PC-9 (cell line): ENCODE data around the gene GUCA1A. TPM values are rescaled to one million over a fixed set of nuclear protein-coding genes. Genes with fewer than 3 reads are reported as not detected.

Experiments used
- BruUV-seq: library from RNA; stranded (reverse); fragments of 400-500 nt; replicated peaks from 2 replicates; lab custom pipeline; 2021; lab: Mats Ljungman, UMichigan
- CTCF ChIA-PET: fragments of 300-600 bp; sonication (Branson Sonifier 250); formaldehyde crosslinking; loops from one replicate; lab custom pipeline; 2022; ENCODE audit warnings: antibody characterized with exemption; lab: Charles Lee
- POLR2A ChIA-PET: fragments of 300-600 bp; sonication (Branson Sonifier 250); formaldehyde crosslinking; loops from one replicate; lab custom pipeline; 2022; ENCODE audit warnings: antibody characterized with exemption; ENCODE audit not compliant: unreplicated experiment; lab: Charles Lee
- DNase-seq, 2 experiments: peaks; one replicate each; pipeline versions ENCODE4 v3.0.0 to v3.0.0-alpha.2; 2015 to 2022; ENCODE audit warnings: mixed read lengths in 1 of 2
- H2AFZ ChIP-seq: fragments of 200-600 bp; sonication (generic); 2 replicates; pipeline ENCODE4 v1.8.1; 2017; ENCODE audit warnings: antibody characterized with exemption
- H3F3A ChIP-seq: fragments of 200-600 bp; sonication (generic); 2 replicates; pipeline ENCODE4 v1.8.1; 2017; ENCODE audit warnings: antibody characterized with exemption, mild to moderate bottlenecking, low read depth; ENCODE audit not compliant: insufficient read depth
- H3K27ac ChIP-seq: fragments of 200-600 bp; sonication (generic); 2 replicates; pipeline ENCODE4 v1.6.1; 2016; ENCODE audit warnings: mixed run types
- H3K27me3 ChIP-seq: fragments of 200-600 bp; sonication (generic); 2 replicates; pipeline ENCODE4 v1.6.1; 2016; ENCODE audit warnings: low read depth, mixed run types; ENCODE audit not compliant: insufficient read depth
- H3K36me3 ChIP-seq: fragments of 200-600 bp; sonication (generic); 2 replicates; pipeline ENCODE4 v1.6.1; 2016; ENCODE audit warnings: low read depth, mixed run types
- H3K4me1 ChIP-seq: fragments of 200-600 bp; sonication (generic); replicated peaks from 2 replicates; pipeline ENCODE4 v1.6.1; 2016; ENCODE audit warnings: mixed run types; ENCODE audit not compliant: insufficient read depth
- H3K4me2 ChIP-seq: fragments of 200-600 bp; sonication (generic); 2 replicates; pipeline ENCODE4 v1.6.1; 2017; ENCODE audit warnings: mixed run types
- H3K4me3 ChIP-seq: fragments of 200-600 bp; sonication (generic); 2 replicates; pipeline ENCODE4 v1.6.1; 2016; ENCODE audit warnings: mixed run types
- H3K79me2 ChIP-seq: fragments of 200-600 bp; sonication (generic); 2 replicates; pipeline ENCODE4 v1.6.1; 2017; ENCODE audit warnings: low read depth, mixed run types
- H3K9me2 ChIP-seq: fragments of 200-600 bp; sonication (generic); 2 replicates; pipeline ENCODE4 v1.8.1; 2017; ENCODE audit warnings: mild to moderate bottlenecking; ENCODE audit not compliant: insufficient read depth
- H3K9me3 ChIP-seq: fragments of 200-600 bp; sonication (generic); 2 replicates; pipeline ENCODE4 v1.8.1; 2016; ENCODE audit warnings: low read depth; ENCODE audit not compliant: insufficient read depth
- H4K20me1 ChIP-seq: fragments of 200-600 bp; sonication (generic); 2 replicates; pipeline ENCODE4 v1.8.1; 2017; ENCODE audit not compliant: insufficient read depth
- EZH2 ChIP-seq: fragments of 200-600 bp; sonication (generic); IDR thresholded peaks from 2 replicates; pipeline ENCODE4 v1.8.0; 2017; ENCODE audit warnings: antibody characterized with exemption, low read depth
- intact Hi-C: fragments of 100-400 bp; cut with micrococcal nuclease; formaldehyde crosslinking; loops from one replicate; pipeline ENCODE4 v1.10.0; 2022; ENCODE audit not compliant: unreplicated experiment
- total RNA-seq: library from RNA; stranded (reverse); gene quantifications from 2 replicates; pipeline ENCODE4 v1.2.3, GENCODE V29; 2021
- TF ChIP-seq, protein P1 (sequence below): fragments of 200-600 bp; sonication (generic); conservative IDR thresholded peaks from 2 replicates; pipeline ENCODE4 v1.6.1; 2017; ENCODE audit warnings: mixed run types, antibody characterized with exemption, mild to moderate bottlenecking, moderate library complexity

Gene GUCA1A
- total RNA-seq, 1 experiment from 2014 or later: not detected

DNA sequence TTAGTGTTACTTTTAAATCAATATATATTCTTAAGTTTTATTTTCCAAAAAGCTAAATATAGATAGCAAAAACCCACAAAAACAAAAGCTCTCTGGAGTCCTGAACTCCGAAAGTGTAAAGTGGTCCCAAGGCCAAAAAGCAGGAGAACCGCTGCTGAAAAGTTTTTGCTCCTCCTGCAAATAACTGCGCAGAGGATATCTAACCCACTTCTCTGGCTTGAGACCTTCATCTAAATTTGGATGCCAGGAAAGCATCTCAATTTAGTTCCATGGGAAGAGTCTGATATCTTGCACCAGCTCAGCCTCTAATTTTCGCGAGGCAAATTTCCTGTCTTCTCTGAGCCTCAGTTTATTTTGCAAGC, 44.0 kb downstream of the GUCA1A start:
- no TSS peak for BruUV-seq
- H3K4me3 ChIP-seq: peak overlapping the region; percentile 96
- no peaks in the 10 kb centered on the region for H3K9me3 ChIP-seq
- peak overlapping the region; percentile 90 for H2AFZ ChIP-seq
- H4K20me1 ChIP-seq: no peaks in the 10 kb centered on the region
- no peak for DNase-seq
- ChIA-PET POLR2A (interaction anchor here (0.6 to 1.0 kb wide), 2 partner anchors 10 to 75 kb away, joined by 3 to 4 read pairs; partner anchors contain the start of gene C6orf132), CTCF (interaction anchor here (0.9 kb wide), 1 partner anchor 331 kb away, joined by 4 read pairs; no protein-coding TSS in a partner anchor)
- peaks cover 33% of the 10 kb centered on the region for H3F3A ChIP-seq
- H3K4me1 ChIP-seq: peaks cover 53% of the 10 kb centered on the region
- H3K36me3 ChIP-seq: peaks cover 15% of the 10 kb centered on the region
- no peaks in the 10 kb centered on the region for H3K27me3 ChIP-seq
- peak overlapping the region; percentile 98 for H3K4me2 ChIP-seq
- no peak for TF ChIP-seq EZH2
- TF ChIP-seq, protein P1, sequence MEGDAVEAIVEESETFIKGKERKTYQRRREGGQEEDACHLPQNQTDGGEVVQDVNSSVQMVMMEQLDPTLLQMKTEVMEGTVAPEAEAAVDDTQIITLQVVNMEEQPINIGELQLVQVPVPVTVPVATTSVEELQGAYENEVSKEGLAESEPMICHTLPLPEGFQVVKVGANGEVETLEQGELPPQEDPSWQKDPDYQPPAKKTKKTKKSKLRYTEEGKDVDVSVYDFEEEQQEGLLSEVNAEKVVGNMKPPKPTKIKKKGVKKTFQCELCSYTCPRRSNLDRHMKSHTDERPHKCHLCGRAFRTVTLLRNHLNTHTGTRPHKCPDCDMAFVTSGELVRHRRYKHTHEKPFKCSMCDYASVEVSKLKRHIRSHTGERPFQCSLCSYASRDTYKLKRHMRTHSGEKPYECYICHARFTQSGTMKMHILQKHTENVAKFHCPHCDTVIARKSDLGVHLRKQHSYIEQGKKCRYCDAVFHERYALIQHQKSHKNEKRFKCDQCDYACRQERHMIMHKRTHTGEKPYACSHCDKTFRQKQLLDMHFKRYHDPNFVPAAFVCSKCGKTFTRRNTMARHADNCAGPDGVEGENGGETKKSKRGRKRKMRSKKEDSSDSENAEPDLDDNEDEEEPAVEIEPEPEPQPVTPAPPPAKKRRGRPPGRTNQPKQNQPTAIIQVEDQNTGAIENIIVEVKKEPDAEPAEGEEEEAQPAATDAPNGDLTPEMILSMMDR: no peak
- peak overlapping the region; percentile 76 for H3K27ac ChIP-seq
- intact Hi-C loops: loop anchor here (2.0 to 5.0 kb wide), 3 partner anchors 236 to 345 kb away; partner anchors contain the start of gene UBR2
- H3K79me2 ChIP-seq: peaks cover 27% of the 10 kb centered on the region
- H3K9me2 ChIP-seq: no peaks in the 10 kb centered on the region

DNA sequence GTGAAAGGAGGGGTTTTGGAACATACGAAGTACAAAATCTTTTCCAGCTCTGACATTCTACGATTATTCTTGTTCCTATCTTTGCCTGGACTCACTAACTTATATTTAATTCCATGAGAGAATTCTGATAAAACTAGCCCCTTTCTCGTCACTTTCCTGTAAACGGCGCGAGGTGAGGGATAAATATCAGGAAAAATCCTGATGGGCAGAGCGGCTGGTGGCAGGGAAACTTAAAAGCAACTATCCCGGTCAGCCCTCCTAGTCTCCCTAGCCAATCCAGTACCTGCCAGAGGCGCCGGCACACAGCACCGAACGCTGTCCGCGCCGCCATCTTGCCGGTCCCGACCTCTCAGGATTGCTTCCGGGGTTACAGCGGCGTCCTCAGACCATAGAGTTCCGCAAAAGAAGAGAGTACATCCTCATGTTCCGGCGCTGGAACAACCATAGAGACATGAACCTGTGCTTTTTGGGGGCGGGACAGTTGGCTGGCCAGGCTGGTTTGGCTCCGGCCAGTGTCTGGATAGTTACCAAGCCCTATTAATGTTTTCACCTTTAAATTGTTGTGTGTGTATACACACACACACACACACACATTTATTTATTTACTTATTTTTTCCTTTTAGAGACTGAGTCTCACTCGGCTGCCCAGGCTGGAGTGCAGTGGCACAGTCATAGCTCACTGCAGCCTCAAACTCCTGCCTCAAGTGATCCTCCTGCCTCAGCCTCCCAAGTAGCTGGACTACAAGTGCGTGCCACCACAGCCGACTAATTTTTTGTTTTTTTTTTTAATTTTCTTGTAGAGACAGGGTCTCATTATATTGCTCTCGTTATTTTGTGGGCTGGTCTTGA, 44.6 kb downstream of the GUCA1A start, which contains the start of gene MRPS10:
TSS of gene MRPS10 (minus strand) at position 343 of the 849 bp plus-strand sequence. CDS start at position 331, 12 bp downstream.
- intact Hi-C loops: loop anchor here (2.0 to 5.0 kb wide), 3 partner anchors 235 to 345 kb away; partner anchors contain the start of gene UBR2
- H3K9me3 ChIP-seq: no peaks in the 10 kb centered on the region
- H2AFZ ChIP-seq: peak within 1 kb of the TSS; percentile 90
- CTCF ChIA-PET: no interaction called here
- peak within 1 kb of the TSS; percentile 98 for H3K4me2 ChIP-seq
- H3K4me3 ChIP-seq: peak within 1 kb of the TSS; percentile 96
- BruUV-seq: no TSS peak
- H3K27ac ChIP-seq: peak within 1 kb of the TSS; percentile 76
- no peaks in the 10 kb centered on the region for H3K9me2 ChIP-seq
- H3F3A ChIP-seq: peaks cover 39% of the 10 kb centered on the region
- TF ChIP-seq, protein P1: no peak
- TF ChIP-seq EZH2: no peak
- H3K36me3 ChIP-seq: peaks cover 9% of the 10 kb centered on the region
- peaks cover 59% of the 10 kb centered on the region for H3K4me1 ChIP-seq
- no peaks in the 10 kb centered on the region for H3K27me3 ChIP-seq
- DNase-seq: peak; percentile 89 to 91
- POLR2A ChIA-PET: interaction anchor here (0.6 to 1.0 kb wide), 3 partner anchors 9 to 75 kb away, joined by 3 to 4 read pairs (median 3); partner anchors contain the start of gene C6orf132
- no peaks in the 10 kb centered on the region for H4K20me1 ChIP-seq
- peaks cover 24% of the 10 kb centered on the region for H3K79me2 ChIP-seq

DNA sequence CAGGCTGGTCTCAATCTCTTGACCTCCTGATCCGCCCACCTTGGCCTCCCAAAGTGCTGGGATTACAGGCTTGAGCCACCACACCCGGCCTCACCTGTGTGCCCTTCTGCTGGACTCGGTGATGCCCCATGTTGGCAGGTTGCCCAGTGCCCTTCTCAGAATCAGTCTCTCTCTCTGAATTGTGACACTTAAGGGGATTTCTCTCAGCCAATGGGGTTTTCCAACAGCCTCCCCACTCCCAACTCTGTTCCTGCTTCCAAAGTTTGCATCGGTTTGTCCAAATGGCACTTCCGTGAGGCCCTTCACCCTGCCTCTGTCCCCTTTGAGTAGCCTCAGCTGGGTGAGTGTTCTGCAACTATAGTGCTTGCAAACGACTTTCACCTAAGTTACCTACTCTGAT, 47.6 kb downstream of the GUCA1A start:
- Histone ChIP-seq H3K79me2 (peaks cover 16% of the 10 kb centered on the region), H3K36me3 (no peaks in the 10 kb centered on the region), H3K4me3 (no peak overlapping the region), H3K4me1 (peaks cover 75% of the 10 kb centered on the region), H3K4me2 (peak overlapping the region; percentile 6; the same call in 1 of the 2 replicates), H3F3A (peaks cover 55% of the 10 kb centered on the region), H2AFZ (no peak overlapping the region), H3K27me3 (no peaks in the 10 kb centered on the region), H4K20me1 (no peaks in the 10 kb centered on the region), H3K27ac (peak overlapping the region; percentile 21; the same call in 1 of the 2 replicates), H3K9me3 (no peaks in the 10 kb centered on the region), H3K9me2 (no peaks in the 10 kb centered on the region)
- ChIA-PET CTCF (no interaction called here), POLR2A (no interaction called here)
- no peak for DNase-seq
- TF ChIP-seq, protein P1: no peak
- TF ChIP-seq EZH2: no peak
- intact Hi-C loops: loop anchor here (10.0 kb wide), 2 partner anchors 74 to 654 kb away; partner anchors contain the start of gene RPL7L1
- BruUV-seq: no TSS peak
